GM21529 (cell line): ENCODE data around the gene PNLIPRP1.

Source experiments
- ATAC-seq: cut with Tn5 transposase; IDR thresholded peaks from one replicate; pipeline ENCODE4 v1.9.1; 2021; ENCODE audit not compliant: unreplicated experiment

The PNLIPRP1 gene

DNA sequence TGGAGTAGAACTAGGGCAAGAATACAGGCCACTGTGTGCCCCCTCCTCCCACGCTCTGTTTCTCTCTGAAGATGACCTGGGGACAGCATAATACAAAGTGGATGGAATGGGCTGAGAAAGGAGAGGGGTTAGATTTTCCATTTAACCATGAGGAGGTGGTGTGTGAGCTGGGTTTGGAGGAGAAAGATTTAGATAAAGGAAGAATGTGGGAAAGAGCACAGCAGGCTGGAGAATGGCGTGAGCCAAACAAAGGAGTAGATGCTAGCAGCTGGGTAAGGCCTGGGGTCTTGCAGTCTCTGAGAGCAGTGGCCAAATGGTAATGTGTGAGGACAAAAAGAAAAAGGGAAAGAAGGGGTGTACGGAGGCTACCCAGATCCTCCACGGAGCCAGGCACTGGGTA lies 38.6 kb downstream of the PNLIPRP1 start:
- ATAC-seq = no peak

DNA sequence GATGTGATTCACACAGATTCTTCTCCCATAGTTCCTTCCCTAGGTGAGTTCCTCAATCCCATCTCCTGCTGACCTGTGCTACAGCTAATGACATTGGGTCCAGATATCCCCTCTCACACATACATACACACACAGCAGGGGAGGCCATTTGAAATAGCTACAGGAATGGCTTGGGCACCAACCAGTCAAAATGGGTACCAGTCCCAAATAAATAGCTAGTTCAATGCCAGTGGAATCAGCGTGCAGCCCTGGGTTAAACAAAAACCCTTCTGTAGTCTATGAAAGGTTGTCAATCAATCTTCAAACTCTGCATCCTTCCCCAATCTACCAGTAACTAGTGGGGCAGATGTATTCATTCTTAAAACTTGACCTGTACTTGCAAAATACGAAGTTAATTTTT lies 39.3 kb downstream of the PNLIPRP1 start:
- no peak for ATAC-seq

DNA sequence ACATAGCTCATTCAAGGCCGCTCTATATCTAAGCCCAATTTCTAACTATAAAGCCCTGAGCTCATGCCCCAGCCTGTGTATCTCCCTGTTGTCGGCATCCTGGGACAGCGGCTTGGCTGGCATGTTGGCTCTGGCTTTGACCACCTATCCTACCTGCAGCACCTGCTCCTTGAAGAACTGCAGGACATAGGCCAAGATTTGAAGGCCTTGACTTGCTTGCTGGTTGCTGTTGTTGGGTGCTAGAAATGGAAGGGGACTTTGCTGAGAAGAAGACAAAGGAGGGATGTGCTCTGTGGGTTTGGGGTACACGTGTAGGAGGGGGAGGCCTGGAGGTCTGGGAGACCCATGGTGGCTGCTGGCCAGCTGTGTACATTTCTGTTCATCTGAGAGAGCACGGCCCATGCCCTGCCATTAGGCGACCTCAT lies 41.1 kb downstream of the PNLIPRP1 start:
- ATAC-seq = no peak

DNA sequence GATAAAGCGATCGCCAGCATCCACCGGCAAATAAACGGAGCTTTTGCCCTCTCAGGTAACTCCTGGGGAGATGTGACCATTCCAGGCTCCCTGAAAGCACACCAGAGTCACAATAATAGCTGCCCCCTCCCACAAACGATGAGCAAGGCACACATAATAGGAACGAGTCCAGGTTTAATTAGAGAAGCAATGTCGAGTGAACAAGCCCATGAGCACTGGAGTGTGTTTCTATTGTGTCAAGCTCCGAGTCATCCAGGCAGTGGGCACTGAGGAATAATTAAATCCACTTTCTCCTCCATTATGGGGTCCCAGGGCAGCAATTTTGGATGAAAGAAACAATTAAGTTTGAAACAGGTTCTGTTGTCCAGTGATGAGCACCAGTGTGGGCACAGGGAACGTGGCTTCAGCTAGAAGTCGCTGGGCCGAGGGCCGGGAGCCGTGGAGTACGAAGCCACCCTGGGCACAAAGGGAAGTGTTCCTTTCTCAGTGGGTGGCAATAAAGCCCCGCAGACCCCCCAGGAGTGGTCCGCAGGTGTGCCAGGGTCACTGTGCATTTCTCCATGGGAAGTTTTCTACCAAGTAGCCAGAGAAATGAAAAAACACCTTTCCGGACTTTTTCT lies 41.9 kb downstream of the PNLIPRP1 start:
- ATAC-seq = no peak

DNA sequence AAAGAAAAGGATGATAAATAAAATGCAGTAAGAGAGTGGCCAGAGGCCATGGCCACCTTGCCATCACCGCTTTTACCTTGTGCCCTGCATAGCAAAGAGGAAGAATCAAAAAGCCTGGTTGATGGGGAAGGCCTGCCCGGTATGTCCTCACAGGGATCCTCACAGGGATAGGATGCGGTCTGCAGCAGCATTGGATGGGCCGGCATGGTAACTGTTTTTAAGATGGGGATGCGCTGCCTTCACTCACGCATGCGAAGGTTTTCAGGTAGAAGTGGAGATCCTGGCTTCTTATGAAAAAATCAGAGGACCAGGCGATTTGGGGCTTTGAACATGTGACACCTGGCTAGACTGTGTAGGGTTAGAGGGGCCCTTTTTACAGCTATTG lies 42.4 kb downstream of the PNLIPRP1 start:
- no peak for ATAC-seq

DNA sequence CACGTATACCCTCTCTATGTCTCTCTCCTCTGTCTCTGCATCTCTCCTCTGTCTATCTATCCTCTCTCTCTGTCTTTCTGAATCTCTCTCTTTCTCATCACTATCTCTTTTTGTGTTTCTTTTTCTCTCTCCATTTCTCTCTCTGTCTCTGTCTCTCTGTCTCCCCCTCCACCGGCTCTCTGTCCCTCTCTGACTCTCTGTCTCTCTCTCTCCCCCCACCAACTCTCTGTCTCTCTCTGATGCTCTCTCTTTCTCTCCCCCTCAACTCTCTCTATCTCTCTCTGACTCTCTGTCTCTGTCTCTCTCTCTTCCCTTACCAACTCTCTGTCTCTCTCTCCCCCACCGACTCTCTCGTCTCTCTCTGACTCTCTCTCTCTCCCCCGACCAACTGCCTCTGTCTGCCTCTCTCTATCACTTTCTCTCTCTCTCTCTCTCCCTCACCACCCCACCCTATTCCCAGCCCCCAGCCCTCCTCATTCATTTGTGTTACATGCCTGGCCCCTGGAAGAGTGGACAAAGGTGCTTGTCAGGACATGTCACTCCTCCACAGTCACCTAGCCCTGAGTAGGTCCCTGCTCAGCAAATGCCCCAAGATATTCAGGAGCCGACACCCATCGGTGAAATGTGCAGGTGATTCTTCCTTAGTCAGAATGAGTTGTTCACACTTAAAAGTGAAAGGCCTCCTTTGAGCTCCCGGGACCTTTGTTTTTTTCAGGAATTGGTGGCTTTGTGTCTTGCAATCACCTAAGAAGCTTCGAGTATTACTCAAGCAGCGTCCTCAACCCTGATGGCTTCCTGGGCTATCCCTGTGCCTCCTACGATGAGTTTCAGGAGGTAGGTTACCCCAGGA lies 43.6 kb downstream of the PNLIPRP1 start:
- no peak for ATAC-seq

DNA sequence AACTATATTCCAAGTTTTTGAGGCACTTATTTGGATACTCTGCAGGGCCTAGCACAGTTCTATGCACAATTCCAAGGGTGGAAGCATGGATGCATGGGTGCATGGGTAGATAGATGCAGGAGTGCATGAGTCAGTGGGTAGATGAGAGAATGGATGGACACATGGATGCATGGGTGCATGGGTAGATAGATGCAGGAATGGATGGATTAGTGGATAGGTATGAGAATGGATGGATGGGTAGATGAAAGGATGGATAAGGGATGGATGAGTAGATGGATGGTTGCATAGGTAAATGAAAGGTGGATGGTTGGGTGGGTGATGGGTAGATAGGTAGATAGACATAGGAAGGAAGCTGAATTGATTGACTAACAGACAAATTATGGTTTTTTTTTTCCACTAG lies 45.6 kb downstream of the PNLIPRP1 start:
- ATAC-seq = no peak

DNA sequence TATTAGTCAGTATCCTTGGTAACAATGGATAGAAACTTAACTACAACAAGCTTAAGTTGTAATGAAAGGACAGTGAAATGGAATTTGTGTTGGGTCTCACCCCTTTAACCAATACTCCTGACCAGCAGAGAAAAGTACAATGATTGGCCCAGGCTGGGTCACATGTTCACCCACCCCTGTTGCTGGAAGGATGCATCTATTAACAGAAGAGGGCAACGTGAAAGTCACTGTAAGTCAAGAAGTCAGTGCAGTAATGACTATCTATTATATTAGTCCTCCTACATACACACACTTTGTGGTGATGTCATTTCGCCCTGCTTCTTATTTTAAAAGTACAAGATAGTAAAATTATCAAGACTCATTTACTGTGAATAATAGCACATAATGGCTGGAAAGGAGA lies 46.2 kb downstream of the PNLIPRP1 start:
- ATAC-seq = no peak

DNA sequence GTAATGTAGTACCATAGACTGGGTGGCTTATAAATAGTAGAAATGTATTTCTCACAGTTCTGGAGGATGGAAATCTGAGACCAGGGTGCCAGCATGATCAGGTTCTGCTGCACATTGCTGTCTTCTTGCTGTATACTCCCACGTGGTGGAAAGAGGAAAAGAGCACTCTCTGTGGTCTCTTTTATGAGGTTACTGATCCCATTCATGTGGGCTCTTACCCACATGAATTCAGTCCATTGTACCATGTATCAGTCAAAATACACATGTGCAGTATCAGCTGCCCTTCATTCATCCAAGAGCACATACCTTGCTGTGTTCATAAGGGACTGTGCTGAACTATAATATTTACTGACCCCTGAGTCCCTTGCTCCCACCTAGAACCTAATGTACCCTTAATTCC lies 47.1 kb downstream of the PNLIPRP1 start:
- no peak for ATAC-seq

DNA sequence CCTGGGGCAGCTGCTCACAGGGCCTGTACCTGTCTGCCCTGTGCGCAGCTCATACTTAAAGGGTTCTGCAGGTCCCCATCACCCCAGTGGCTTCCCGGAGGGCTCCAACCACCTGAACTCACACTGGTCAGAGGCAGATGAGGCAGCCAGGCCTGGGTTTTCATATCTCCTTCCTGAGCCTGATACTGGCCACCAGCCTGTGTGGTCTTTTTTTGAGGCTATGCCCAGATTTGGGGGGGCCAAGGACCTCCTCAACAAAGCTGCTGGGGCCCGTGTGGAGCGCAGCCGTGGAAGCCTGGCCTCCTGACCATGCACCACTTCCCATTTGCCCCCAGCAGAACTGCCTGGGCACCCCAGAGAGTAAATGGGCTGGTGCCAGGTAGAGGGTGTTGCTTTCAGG lies 55.7 kb downstream of the PNLIPRP1 start:
- ATAC-seq = no peak

DNA sequence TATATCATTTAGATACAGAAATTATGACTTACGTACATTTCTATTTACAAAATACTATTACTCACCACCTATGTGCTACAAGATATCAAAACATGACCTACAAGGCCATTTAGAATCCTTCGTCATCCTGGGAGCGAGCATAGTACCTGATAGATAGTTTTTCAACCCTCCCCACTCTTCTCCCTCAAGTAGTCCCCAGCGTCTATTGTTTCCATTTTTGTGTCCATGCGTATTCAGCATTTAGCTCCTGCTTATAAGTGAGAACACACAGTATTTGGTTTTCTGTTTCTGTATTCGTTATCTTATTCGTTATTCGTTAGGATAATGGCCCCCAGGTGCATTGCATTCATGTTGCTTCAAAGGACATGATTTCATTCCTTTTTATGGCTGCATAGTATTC lies 58.1 kb downstream of the PNLIPRP1 start:
- ATAC-seq = no peak

DNA sequence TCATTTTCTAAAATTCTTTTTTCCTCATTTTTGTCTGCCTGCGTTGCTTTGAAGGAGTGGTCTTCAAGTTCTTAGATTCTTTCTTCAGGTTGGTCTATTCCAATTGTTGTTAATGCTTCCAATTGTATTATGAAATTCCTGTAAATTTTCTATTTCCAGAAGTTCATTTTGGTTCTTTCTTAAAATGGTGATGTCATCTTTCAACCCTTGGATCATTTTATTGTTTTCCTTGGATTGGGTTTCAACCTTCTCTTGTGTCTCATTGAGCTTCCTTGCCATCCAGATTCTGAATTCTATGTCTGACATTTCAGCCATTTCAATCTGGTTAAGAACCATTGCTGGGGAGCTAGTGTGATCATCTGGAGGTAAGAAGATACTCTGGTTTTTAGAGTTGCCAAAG lies 63.1 kb downstream of the PNLIPRP1 start:
- no peak for ATAC-seq

DNA sequence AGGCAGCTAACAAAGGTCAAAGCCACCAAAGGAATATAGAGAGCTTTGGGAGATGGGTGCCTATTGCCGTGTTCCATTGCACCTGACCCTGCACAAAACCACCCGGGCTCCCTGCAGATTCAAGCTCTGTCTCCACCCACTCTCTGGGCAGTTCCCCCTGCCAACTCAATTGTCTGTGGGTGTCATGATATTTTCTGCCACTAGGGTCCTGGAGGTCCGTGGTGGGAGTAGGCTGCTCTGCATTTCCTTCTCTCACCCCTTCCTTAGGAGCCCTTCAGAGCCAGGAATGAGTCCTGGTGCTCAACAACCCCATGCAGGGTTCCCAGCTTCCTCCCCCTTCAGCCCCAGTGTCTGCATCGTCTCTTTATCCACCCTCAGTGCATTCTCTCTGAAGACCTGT lies 64.1 kb downstream of the PNLIPRP1 start:
- ATAC-seq = no peak

DNA sequence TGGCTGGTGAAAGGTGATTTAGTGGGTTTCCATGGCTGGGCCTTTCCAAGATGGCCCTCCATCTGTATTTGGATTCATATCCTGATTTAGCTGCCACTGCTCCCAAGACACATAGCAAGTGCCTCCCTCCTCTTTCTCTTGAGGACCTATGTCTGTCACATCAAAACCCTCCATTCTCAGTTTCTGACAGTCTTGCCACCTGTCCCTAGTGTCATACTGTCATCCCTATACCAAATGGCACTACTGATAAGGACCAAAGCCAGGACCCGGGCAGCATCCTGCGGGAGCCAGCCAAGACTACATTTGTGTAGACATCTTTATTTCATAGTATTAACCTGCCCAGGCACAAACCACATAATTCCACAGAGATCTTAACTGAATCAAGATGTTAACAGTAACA lies 64.8 kb downstream of the PNLIPRP1 start:
- no peak for ATAC-seq

DNA sequence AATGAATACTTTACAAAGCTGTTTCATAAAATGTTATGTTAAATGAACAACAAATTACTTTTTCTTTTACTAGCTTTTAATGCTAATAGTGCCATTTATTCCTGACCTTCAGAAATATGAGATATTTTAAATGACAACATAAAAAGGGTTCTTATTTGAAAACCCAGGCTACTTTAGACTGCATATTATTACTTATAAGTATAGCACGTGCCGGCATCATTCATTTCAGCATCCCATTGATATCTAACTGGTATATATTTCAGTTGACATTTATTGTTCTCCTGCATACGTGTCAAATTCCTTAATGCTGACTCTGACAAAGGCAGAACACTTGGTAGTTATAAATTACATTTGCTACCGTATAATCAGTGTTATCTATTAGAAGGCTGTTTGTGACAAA lies 65.3 kb downstream of the PNLIPRP1 start:
- no peak for ATAC-seq

DNA sequence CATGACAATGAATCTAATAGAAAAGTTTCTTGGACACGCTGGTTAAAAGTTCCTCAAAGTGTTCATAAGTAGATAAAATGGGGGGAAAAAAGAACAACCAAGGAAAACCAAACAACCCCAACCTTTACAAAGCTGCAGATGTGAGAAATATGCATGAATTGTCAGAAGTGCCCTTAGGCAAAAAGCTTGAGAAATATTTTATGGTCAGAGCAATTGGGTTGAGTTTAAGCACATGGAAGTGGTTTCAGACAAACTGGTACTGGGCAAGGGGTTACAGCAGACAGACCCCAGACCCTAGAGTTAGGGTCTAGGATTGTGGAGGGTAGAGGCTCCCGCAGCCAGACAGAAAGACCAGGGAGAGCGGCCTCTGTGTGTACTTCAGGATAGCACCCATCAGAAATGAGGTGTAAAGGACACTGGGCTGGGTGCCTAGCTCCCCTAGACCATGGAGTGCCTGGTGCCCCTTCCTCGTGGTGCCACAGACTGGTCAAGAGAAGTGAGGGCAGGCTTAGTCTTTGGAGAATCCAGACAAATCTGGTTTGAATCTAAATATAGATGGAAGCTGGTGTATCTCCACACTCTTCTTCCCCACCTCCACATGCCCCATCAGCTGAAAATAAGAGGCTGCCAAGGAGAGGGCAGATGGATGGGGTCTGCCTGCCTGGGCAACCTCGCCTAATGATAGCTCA lies 67.2 kb downstream of the PNLIPRP1 start:
- no peak for ATAC-seq
